GM18502 (cell line): ENCODE measurements around the gene AK4.

Experiments
- ATAC-seq: cut with Tn5 transposase; IDR thresholded peaks from one replicate; pipeline ENCODE4 v1.9.1; 2021; ENCODE audit warnings: mild to moderate bottlenecking; ENCODE audit not compliant: unreplicated experiment, poor library complexity

Gene AK4

GRCh38 chr1:65209005-65209885, 61.2 kb downstream of the AK4 start:
- ATAC-seq: no peak

- ATAC-seq: no peak
Measured at GRCh38 chr1:65210325-65210724, 62.3 kb downstream of the AK4 start.

GRCh38 chr1:65211331-65211730, 63.3 kb downstream of the AK4 start:
- no peak for ATAC-seq

DNA sequence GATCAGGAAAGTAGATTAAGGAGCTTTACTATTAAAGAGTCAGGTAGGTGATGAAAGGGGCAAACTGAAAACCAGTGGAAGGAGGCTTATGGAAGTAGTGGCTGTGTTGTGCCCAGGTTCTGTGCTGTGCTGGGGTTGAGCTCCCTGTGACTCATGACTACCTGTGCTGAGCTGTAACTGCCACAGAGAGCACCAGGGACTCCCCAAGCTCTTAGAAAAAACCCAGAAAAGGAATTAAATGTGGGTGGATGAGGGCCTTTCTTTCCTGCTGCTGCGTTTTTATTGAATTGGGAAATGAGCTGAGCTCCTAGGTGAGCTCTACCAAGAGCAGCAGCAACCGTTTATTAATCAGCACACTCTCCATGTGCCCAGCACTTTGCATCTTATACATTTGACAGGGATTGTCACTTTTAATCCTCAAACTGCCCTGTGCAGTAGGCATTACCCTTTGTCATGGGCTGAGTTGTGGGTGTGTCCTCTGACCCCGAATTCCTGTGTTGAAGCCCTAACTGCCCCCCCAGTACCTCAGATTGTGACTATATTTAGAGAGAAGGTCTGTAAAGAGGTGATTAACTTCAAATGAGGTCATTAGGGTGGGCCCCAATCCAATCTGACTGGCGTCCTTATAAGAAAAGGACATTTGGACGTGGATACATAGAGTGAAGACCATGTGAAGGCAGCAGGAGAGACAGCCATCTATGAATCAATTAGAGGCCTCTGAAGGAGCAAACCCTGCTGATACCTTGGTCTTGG, 65.4 kb downstream of the AK4 start:
- ATAC-seq: no peak

DNA sequence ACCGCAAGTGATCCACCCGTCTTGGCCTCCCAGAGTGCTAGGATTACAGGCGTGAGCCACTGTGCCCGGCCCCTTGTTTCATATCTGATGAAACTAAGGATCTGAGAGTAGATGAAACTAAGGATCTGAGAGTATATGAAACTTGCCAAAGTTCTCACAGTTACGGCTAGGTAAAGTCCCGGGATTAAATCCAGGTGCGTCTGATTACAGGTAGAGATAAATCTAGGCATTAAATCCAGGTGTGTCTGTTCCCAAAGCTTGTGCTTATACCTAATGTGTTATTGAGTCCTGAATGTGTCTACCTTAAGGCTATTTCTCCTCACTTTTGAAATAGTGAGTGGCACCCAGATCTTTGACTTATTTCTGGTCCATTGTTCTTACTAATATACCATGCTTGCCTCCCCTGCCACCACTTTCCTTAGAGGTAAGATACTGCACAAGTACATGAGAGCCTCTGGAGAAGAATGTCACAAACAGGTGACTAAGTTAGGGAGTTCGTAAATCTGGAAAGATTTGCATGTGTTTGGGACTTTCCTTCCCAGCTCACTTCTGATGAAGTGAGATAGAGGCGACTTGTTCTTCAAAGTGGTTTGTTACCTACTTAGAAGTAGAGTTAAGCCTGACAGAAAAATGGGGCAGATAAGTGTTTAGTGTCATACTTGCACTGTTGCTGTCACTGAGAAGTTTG, 66.5 kb downstream of the AK4 start:
- peak; percentile 33 for ATAC-seq

GRCh38 chr1:65216989-65217388, 69.0 kb downstream of the AK4 start:
- no peak for ATAC-seq

DNA sequence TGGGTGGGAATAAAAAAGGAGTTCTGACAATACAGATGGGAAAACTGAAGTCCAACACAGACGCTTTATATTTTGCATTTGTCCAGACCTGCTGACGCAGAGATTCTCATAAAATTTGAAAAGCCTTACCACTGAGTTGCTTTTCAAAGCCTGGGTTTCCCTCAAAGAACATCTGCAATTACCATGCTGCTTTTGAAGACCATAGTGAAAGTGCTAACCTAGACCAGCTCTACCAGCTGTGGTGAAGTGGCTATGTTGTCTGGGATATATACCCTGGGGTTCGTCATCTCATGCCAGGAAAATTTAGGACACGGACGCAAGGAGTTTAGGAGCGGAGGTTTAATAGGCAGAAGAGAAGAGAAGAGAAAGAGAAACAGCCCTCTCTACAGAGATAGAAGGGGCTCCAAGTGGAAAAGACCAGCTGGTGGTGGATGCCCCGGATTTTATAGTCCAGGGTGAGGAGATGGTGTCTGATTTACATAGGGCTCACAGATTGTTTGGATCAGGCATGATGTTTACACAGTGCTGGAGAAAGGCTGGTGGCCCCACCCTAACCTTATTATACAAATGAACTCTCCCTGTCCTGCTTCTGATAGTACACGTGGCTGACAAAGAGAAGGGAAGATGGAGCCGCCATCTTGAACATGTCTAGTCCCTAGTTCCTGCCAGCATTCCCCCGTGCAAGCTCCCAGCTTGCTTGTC, 73.8 kb downstream of the AK4 start:
- ATAC-seq: no peak

GRCh38 chr1:65222340-65222940, 74.4 kb downstream of the AK4 start:
- ATAC-seq: no peak

- ATAC-seq: no peak
Measured at GRCh38 chr1:65224681-65225091, 76.7 kb downstream of the AK4 start.

GRCh38 chr1:65225179-65225578, 77.2 kb downstream of the AK4 start:
- no peak for ATAC-seq

DNA sequence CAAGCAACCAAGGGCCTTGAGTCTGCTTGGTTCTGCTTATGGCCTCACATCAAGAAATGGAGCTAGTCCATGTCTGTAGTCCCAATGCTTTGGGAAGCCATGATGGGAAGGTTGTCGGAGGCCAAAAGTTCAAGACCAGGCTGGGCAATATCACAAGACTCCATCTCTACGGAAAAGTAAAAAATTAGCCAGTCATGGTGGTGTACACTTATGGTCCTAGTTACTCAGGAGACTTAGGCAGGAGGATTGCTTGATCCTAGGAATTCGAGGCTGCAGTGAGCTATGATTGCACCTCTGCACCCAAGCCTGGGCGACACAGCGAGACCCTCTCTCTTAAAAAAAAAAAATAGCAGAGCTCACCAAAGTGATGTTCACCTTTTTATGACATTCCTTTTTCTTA, 81.2 kb downstream of the AK4 start:
- no peak for ATAC-seq

GRCh38 chr1:65229754-65230339, 81.8 kb downstream of the AK4 start:
- ATAC-seq: no peak

DNA sequence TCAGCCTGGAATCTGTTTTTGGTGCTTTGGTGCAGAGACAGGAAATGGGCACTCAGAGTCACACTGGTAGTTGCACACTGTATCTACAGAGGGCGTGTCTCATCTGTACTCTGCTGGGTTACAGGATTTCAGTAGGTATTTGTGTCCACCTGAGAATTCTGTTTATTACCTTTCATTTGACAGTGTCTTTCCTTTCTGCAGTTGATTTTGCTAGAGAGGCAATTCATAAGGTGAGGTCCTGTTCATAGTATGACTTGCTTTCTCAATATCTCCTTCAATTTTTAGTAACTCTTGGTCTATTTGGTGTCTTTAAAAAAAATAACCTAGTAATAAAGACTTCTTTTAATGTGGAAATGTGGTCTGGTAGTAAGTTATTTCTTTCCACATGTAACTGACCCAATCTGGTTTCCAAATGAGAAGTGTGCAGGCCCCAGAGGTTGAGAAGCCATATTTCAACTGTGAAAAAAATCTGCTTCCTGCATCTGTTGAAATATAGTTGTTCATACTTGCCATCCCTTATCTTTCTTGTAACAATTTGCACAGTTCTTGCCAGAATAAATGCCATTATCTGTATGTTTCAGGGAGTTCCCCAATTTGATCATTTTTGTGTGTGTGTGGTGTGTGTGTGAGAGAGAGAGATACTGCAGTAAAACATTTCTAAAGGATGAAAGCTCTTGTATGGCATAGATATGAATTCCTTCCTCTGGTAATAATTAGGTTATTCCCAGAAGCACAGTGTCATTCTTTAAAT, 82.9 kb downstream of the AK4 start:
- ATAC-seq: peak; percentile 72

- no peak for ATAC-seq
Measured at GRCh38 chr1:65231718-65232330, 83.8 kb downstream of the AK4 start.

- ATAC-seq: no peak
Measured at GRCh38 chr1:65232461-65232990, 84.5 kb downstream of the AK4 start.

DNA sequence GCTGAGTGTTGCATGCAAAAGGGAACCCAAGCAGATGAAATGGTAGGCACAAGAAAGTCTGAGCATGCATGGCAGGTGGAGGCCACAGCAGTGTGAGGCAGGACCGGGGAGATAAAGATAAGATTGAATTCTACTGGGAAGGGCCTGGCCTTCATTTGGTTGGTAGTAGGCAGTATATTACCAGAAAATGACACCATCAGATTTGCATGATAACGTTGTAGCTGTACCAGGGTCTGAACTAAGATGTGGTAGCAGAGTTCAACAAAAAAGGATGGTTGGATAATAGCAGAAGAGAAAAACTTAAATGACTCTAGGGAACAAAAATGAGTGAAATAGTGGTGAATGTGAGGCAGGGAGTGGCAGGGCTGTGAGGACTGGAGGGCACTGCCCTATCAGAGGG, 85.8 kb downstream of the AK4 start:
- ATAC-seq: no peak

GRCh38 chr1:65235867-65236805, 88.1 kb downstream of the AK4 start:
- ATAC-seq: no peak
